Adrenal gland (tissue), 12 donors: ENCODE data around the gene WBP11. TPM values are rescaled to one million over a fixed set of nuclear protein-coding genes. Genes with fewer than 3 reads are reported as not detected.

Experiments
- DNase-seq, 7 donors: peaks; one replicate each; pipeline ENCODE4 v3.0.0-alpha.2; 2019 to 2020
- H3K27ac ChIP-seq, 5 donors: fragments of 200-600 bp; sonication (generic) in 4 of 5; 1 replicate in 3 of 5; 2 replicates in 2 of 5; pipeline versions ENCODE4 v1.5.1 to v1.8.0; 2016 to 2020; ENCODE audit warnings: mild to moderate bottlenecking in 1 of 5
- H3K27me3 ChIP-seq: fragments of 200-600 bp; 2 replicates; pipeline ENCODE4 v1.8.0; 2021
- H3K36me3 ChIP-seq, 2 donors: fragments of 200-600 bp; replicated peaks in 1 of 2; 1 replicate in 1 of 2; 2 replicates in 1 of 2; pipeline versions ENCODE4 v1.5.1 to v1.8.0; 2018 to 2022
- H3K4me1 ChIP-seq, 2 donors: fragments of 200-600 bp; replicated peaks in 1 of 2; 1 replicate in 1 of 2; 2 replicates in 1 of 2; pipeline versions ENCODE4 v1.5.1 to v1.8.0; 2018 to 2021
- H3K4me3 ChIP-seq, 4 donors: fragments of 200-600 bp; sonication (generic) in 3 of 4; one replicate each; pipeline ENCODE4 v1.5.1; 2016 to 2018
- H3K9me3 ChIP-seq, 3 donors: fragments of 200-600 bp; sonication (generic) in 1 of 3; replicated peaks in 1 of 3; 1 replicate in 2 of 3; 2 replicates in 1 of 3; pipeline versions ENCODE4 v1.5.1 to v1.8.0; 2016 to 2021
- POLR2A ChIP-seq, 2 donors: fragments of 450-650 bp; IDR thresholded peaks; one replicate each; pipeline ENCODE4 v1.6.1; 2017; ENCODE audit warnings: antibody characterized with exemption in 2 of 2, mild to moderate bottlenecking in 2 of 2, moderate library complexity in 1 of 2
- WGBS, 4 donors: extraction: QIAGEN DNeasy Blood & Tissue Kit in 2 of 4; methylation state at CpG; one replicate each; pipeline versions ENCODE4 v1.1.5 to v1.1.7; 2013 to 2017; 5-methylcytosine and 5-hydroxymethylcytosine counted together
- intact Hi-C, 2 donors: fragments of 100-400 bp; cut with DNase I; formaldehyde crosslinking; loops; one replicate each; pipeline versions ENCODE4 v1.14.1 to v1.15.0; 2022 to 2023
- polyA plus RNA-seq, 3 donors: library from polyadenylated mRNA; stranded (reverse); fragments of 200-250 nt in 2 of 3; fragments of 350-450 nt in 1 of 3; fragmentation: Illumina TruSeq in 1 of 3; extraction: RNeasy Lipid Tissue Mini Kit (QIAGEN cat#74804) in 1 of 3; gene quantifications; one replicate each; pipeline ENCODE4 v1.2.3, GENCODE V29; 2013 to 2014
- total RNA-seq, 9 donors: library from RNA; depleted of rRNA in 4 of 9; stranded (reverse); fragments of >200 nt in 4 of 9; fragments of 120-200 nt in 1 of 9; fragmentation: NEBNext Ultra II Directional in 1 of 9; extraction: Animal tissue kit (Norgen Biotek cat#: 25700) in 1 of 9; gene quantifications; one replicate each; pipeline versions ENCODE4 v1.1.0 to v1.2.4, GENCODE V29; 2013 to 2023
- TF ChIP-seq, protein P1 (sequence below), 6 experiments: fragments of 450-650 bp in 4 of 6; fragments of 200-600 bp in 2 of 6; sonication (generic) in 1 of 6; IDR thresholded peaks; 1 replicate in 5 of 6; 2 replicates in 1 of 6; pipeline versions ENCODE4 v1.5.1 to v1.8.0; 2016 to 2021; ENCODE audit warnings: antibody characterized with exemption in 6 of 6, mild to moderate bottlenecking in 2 of 6, moderate library complexity in 1 of 6
- donor health status: healthy with polysubstance abuse.
- donor health status: Bipolar disorder and iron deficiency.
- donor health status: DM: yes; HTN: yes; CAD: no.
- donor health status: DM: no; HTN: no; CAD: no.
- donor health status: DM: no; HTN: no; CAD: no.
- donor health status: DM: yes; HTN: yes; CAD: no.

WBP11 gene
- total and polyA plus RNA-seq, 12 donors: 11.5 to 112 (median 24.8) TPM

- H3K4me3 ChIP-seq: no peak overlapping the region
- no peak for DNase-seq
Observed at GRCh38 chr12:14844401-14844800, 41.1 kb upstream of the WBP11 start.

DNA sequence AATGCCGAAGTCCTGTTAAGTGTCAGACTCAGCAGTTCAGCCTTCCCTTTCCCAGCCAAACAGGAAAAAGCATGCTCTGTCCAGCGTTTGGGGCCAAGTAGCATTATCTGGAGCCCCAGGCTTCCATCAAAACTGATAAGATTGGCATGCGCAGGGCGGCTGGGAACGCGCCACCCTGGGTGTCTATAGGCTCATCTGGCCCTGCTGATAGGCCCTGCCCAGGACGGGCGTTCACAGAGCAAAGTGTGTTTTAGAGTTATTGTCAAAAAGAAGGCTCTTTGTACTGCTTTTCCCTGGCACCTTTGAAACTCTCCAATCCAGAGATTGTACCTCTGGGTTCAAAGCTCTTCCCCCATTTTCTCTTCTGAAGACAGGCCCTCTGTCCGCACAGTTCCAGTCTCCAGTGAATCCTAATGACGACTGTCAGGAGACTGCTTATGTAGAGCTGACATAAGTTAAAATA, 40.2 kb upstream of the WBP11 start, which contains the start of gene ART4:
TSS of gene ART4 (minus strand) at position 102 of the 463 bp plus-strand sequence. CDS start 413 bp downstream, outside the sequence.
- no peaks in the 10 kb centered on the region for H3K9me3 ChIP-seq
- peaks cover 34 to 36% of the 10 kb centered on the region in 2 donors for H3K4me1 ChIP-seq
- TF ChIP-seq, protein P1, sequence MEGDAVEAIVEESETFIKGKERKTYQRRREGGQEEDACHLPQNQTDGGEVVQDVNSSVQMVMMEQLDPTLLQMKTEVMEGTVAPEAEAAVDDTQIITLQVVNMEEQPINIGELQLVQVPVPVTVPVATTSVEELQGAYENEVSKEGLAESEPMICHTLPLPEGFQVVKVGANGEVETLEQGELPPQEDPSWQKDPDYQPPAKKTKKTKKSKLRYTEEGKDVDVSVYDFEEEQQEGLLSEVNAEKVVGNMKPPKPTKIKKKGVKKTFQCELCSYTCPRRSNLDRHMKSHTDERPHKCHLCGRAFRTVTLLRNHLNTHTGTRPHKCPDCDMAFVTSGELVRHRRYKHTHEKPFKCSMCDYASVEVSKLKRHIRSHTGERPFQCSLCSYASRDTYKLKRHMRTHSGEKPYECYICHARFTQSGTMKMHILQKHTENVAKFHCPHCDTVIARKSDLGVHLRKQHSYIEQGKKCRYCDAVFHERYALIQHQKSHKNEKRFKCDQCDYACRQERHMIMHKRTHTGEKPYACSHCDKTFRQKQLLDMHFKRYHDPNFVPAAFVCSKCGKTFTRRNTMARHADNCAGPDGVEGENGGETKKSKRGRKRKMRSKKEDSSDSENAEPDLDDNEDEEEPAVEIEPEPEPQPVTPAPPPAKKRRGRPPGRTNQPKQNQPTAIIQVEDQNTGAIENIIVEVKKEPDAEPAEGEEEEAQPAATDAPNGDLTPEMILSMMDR (IDR thresholded peaks at IDR 0.05): no peak
- no peak for TF ChIP-seq POLR2A (IDR thresholded peaks at IDR 0.05)
- H3K27ac ChIP-seq: peak within 1 kb of the TSS in 4 of 5 donors; percentile 51 to 80 (median 66)
- peak in 3 of 7 donors; percentile 25 to 42 (median 27) for DNase-seq
- peak within 1 kb of the TSS in 1 of 4 donors; percentile 2 for H3K4me3 ChIP-seq
- no peaks in the 10 kb centered on the region for H3K36me3 ChIP-seq
- WGBS, 4 donors: 75 to 83% (median 77%) methylated on average over 8 to 10 of the region's 10 CpGs
- intact Hi-C loops: loop anchor here in 1 of 2 donors (10.0 kb wide), 1 partner anchor 151 kb away; no protein-coding TSS in a partner anchor
- no peaks in the 10 kb centered on the region for H3K27me3 ChIP-seq

More at GRCh38 chr12:14844401-14844800, 41.1 kb upstream of the WBP11 start:
- H3K27ac ChIP-seq: peak overlapping the region in 2 of 5 donors; percentile 6 to 10
- H3K36me3 ChIP-seq: no peaks in the 10 kb centered on the region
- no peaks in the 10 kb centered on the region for H3K9me3 ChIP-seq
- TF ChIP-seq POLR2A (IDR thresholded peaks at IDR 0.05): no peak
- TF ChIP-seq, protein P1 (IDR thresholded peaks at IDR 0.05): no peak
- no peaks in the 10 kb centered on the region for H3K27me3 ChIP-seq
- intact Hi-C loops: loop anchor here in 1 of 2 donors (10.0 kb wide), 1 partner anchor 150 kb away; no protein-coding TSS in a partner anchor
- H3K4me1 ChIP-seq: peaks cover 34 to 36% of the 10 kb centered on the region in 2 donors

DNA sequence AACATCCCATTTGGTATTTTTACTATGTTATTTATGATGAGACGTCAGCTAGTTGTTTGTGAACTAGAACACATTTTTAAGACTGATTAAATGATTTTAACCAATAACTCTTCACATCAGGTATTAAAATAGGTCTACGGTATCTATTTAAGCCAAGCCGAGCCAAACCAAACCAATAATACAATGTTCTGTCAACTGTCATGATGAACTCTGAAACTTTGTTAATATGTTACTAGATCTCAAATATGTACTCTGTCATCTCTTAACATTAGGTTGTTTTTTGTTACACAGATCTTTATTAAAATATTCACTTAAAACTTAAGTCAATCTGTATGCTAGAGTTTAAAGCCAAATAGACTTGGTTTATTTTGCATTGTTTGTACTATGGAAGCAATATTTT, 39.0 kb upstream of the WBP11 start:
- DNase-seq: no peak
- H3K36me3 ChIP-seq: no peaks in the 10 kb centered on the region
- peak overlapping the region in 1 of 4 donors; percentile 2 for H3K4me3 ChIP-seq
- H3K27ac ChIP-seq: peak overlapping the region in 4 of 5 donors; percentile 51 to 80 (median 66)
- intact Hi-C loops: loop anchor here in 1 of 2 donors (10.0 kb wide), 1 partner anchor 152 kb away; no protein-coding TSS in a partner anchor
- H3K9me3 ChIP-seq: no peaks in the 10 kb centered on the region
- TF ChIP-seq, protein P1 (IDR thresholded peaks at IDR 0.05): no peak
- no peak for TF ChIP-seq POLR2A (IDR thresholded peaks at IDR 0.05)
- H3K4me1 ChIP-seq: peaks cover 32 to 35% of the 10 kb centered on the region in 2 donors
- H3K27me3 ChIP-seq: no peaks in the 10 kb centered on the region
- 64 to 78% (median 68%) methylated on average over 3 of the region's 3 CpGs for WGBS, 4 donors

DNA sequence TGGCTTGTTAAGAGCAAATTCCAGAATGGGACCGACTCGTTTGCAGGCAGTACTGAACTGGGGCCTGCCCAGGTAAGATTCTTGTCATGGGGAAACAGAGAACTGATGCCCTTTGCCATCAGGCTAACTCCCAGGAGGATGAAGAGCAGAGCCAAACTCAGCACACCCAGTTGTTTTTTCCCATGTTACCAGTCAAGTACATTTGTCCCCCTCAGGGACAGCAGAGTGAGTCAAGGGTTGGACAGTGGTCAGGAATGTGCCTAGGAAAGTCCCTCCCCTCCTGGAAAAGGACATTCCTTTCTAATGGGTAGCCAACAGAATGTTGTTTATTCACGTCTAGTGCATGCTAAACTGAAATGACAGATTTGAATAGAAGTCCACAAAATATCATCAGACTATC, 38.5 kb upstream of the WBP11 start:
- H3K27ac ChIP-seq: peak overlapping the region in 4 of 5 donors; percentile 40 to 80 (median 63)
- TF ChIP-seq, protein P1 (IDR thresholded peaks at IDR 0.05): no peak
- peak in 1 of 2 donors; percentile 50 for TF ChIP-seq POLR2A (IDR thresholded peaks at IDR 0.05)
- no peaks in the 10 kb centered on the region for H3K27me3 ChIP-seq
- intact Hi-C loops: loop anchor here in 1 of 2 donors (10.0 kb wide), 1 partner anchor 153 kb away; no protein-coding TSS in a partner anchor
- no peaks in the 10 kb centered on the region for H3K9me3 ChIP-seq
- 16 to 33% (median 25%) methylated on average over 3 of the region's 3 CpGs for WGBS, 4 donors
- peak; percentile 67 to 89 (median 83) for DNase-seq
- H3K4me1 ChIP-seq: peaks cover 29 to 33% of the 10 kb centered on the region in 2 donors
- no peaks in the 10 kb centered on the region for H3K36me3 ChIP-seq
- H3K4me3 ChIP-seq: peak overlapping the region in 1 of 4 donors; percentile 2
